Body of pancreas (tissue), 4 donors: ENCODE measurements around the gene CDK18. TPM values are rescaled to one million over a fixed set of nuclear protein-coding genes. Genes with fewer than 3 reads are reported as not detected.
A peak's percentile ranks its signal among the peaks of the same experiment; 100 is the strongest.

Source experiments
- ATAC-seq: fragments of 150-250 bp; one replicate; pipeline ENCODE4 v1.9.1; 2016
- DNase-seq, 4 donors: peaks; one replicate each; pipeline ENCODE4 v3.0.0-alpha.2; 2019
- H3K27ac ChIP-seq, 4 donors: fragments of 200-600 bp; sonication (generic); 1 replicate in 3 of 4; 2 replicates in 1 of 4; pipeline versions ENCODE4 v1.5.1 to v1.6.1; 2016 to 2019; ENCODE audit warnings: mild to moderate bottlenecking in 1 of 4, mixed read lengths in 1 of 4, moderate library complexity in 1 of 4
- H3K27me3 ChIP-seq, 2 donors: fragments of 200-600 bp; sonication (generic); one replicate each; pipeline ENCODE4 v1.6.0; 2016; ENCODE audit warnings: mild to moderate bottlenecking in 1 of 2
- H3K36me3 ChIP-seq, 2 donors: fragments of 200-600 bp; sonication (generic); replicated peaks in 1 of 2; 2 replicates each; pipeline ENCODE4 v1.5.1; 2016; ENCODE audit warnings: low read depth in 2 of 2; ENCODE audit not compliant: insufficient read depth in 1 of 2
- H3K4me1 ChIP-seq: fragments of 200-600 bp; sonication (generic); one replicate; pipeline ENCODE4 v1.6.0; 2016
- H3K4me3 ChIP-seq, 2 donors: fragments of 200-600 bp; sonication (generic); 1 replicate in 1 of 2; 2 replicates in 1 of 2; pipeline ENCODE4 v1.5.1; 2016 to 2019
- H3K9me3 ChIP-seq, 3 donors: fragments of 200-600 bp; sonication (generic); 1 replicate in 2 of 3; 2 replicates in 1 of 3; pipeline ENCODE4 v1.5.1; 2016
- POLR2A ChIP-seq, 3 donors: fragments of 450-650 bp; IDR thresholded peaks; one replicate each; pipeline ENCODE4 v1.6.1; 2016; ENCODE audit warnings: antibody characterized with exemption in 3 of 3, mild to moderate bottlenecking in 2 of 3
- WGBS, 2 donors: methylation state at CpG; one replicate each; pipeline ENCODE4 v1.1.5; 2017; 5-methylcytosine and 5-hydroxymethylcytosine counted together
- intact Hi-C: fragments of 100-400 bp; cut with DNase I; formaldehyde crosslinking; loops from one replicate; pipeline ENCODE4 v1.15.1; 2023
- total RNA-seq, 2 donors: library from RNA; depleted of rRNA; stranded (reverse); fragments of >200 nt; gene quantifications; one replicate each; pipeline ENCODE4 v1.1.0, GENCODE V29; 2016
- TF ChIP-seq, protein P1 (sequence below), 7 experiments: fragments of 450-650 bp in 4 of 7; fragments of 200-600 bp in 3 of 7; sonication (generic) in 3 of 7; IDR thresholded peaks; one replicate each; pipeline ENCODE4 v1.5.1; 2016 to 2019; ENCODE audit warnings: antibody characterized with exemption in 7 of 7

CDK18 gene
- 10 to 100 TPM; 28.0 to 28.7 TPM for total RNA-seq

- ATAC-seq = peak; percentile 88
- 3 to 5% methylated on average over 35 to 40 of the region's 42 CpGs for WGBS, 2 donors
These were observed at the start of gene CDK18 for GRCh38 chr1:205504311-205505075. CDK18 (plus strand) TSS chr1:205504669; CDS start chr1:205523168, 18,499 bp downstream.

GRCh38 chr1:205454903-205455335 is 49.5 kb upstream of the CDK18 start:
- peaks cover 0 to 30% of the 10 kb centered on the region in 2 donors for H3K27me3 ChIP-seq
- no peak for DNase-seq

More at GRCh38 chr1:205504311-205505075, at the start of gene CDK18:
- DNase-seq = peak; percentile 89 to 95 (median 92)
- Histone ChIP-seq H3K4me1 (peaks cover 25% of the 10 kb centered on the region), H3K27ac (peak within 1 kb of the TSS; percentile 54 to 77 (median 69)), H3K27me3 (no peaks in the 10 kb centered on the region), H3K9me3 (no peaks in the 10 kb centered on the region), H3K4me3 (peak within 1 kb of the TSS; percentile 33 to 52), H3K36me3 (no peaks in the 10 kb centered on the region)
- intact Hi-C loops = no loop called here
- TF ChIP-seq POLR2A (IDR thresholded peaks at IDR 0.05) = peak; percentile 22 to 68 (median 64)
- TF ChIP-seq, protein P1, sequence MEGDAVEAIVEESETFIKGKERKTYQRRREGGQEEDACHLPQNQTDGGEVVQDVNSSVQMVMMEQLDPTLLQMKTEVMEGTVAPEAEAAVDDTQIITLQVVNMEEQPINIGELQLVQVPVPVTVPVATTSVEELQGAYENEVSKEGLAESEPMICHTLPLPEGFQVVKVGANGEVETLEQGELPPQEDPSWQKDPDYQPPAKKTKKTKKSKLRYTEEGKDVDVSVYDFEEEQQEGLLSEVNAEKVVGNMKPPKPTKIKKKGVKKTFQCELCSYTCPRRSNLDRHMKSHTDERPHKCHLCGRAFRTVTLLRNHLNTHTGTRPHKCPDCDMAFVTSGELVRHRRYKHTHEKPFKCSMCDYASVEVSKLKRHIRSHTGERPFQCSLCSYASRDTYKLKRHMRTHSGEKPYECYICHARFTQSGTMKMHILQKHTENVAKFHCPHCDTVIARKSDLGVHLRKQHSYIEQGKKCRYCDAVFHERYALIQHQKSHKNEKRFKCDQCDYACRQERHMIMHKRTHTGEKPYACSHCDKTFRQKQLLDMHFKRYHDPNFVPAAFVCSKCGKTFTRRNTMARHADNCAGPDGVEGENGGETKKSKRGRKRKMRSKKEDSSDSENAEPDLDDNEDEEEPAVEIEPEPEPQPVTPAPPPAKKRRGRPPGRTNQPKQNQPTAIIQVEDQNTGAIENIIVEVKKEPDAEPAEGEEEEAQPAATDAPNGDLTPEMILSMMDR (IDR thresholded peaks at IDR 0.05) = no peak

GRCh38 chr1:205455581-205456382 is 48.7 kb upstream of the CDK18 start, which contains the start of gene BLACAT1:
BLACAT1 (minus strand) TSS chr1:205456045.
- ATAC-seq = no peak
- no peak for DNase-seq
- Histone ChIP-seq H3K36me3 (no peaks in the 10 kb centered on the region), H3K27me3 (peaks cover 0 to 30% of the 10 kb centered on the region in 2 donors), H3K4me3 (no peak within 1 kb of the TSS), H3K9me3 (no peaks in the 10 kb centered on the region), H3K27ac (no peak within 1 kb of the TSS), H3K4me1 (peaks cover 19% of the 10 kb centered on the region)
- TF ChIP-seq, protein P1 (IDR thresholded peaks at IDR 0.05) = no peak
- no peak for TF ChIP-seq POLR2A (IDR thresholded peaks at IDR 0.05)
- intact Hi-C loops = no loop called here
- WGBS, 2 donors = 4% methylated on average over 47 to 53 of the region's 53 CpGs

More at GRCh38 chr1:205454903-205455335, 49.5 kb upstream of the CDK18 start:
- no peak for ATAC-seq
- Histone ChIP-seq H3K4me3 (no peak overlapping the region), H3K27ac (no peak overlapping the region), H3K9me3 (no peaks in the 10 kb centered on the region), H3K36me3 (no peaks in the 10 kb centered on the region), H3K4me1 (peaks cover 19% of the 10 kb centered on the region)
- 31 to 47% methylated on average over 6 of the region's 6 CpGs for WGBS, 2 donors
- intact Hi-C loops = no loop called here
- TF ChIP-seq POLR2A (IDR thresholded peaks at IDR 0.05) = no peak

DNA sequence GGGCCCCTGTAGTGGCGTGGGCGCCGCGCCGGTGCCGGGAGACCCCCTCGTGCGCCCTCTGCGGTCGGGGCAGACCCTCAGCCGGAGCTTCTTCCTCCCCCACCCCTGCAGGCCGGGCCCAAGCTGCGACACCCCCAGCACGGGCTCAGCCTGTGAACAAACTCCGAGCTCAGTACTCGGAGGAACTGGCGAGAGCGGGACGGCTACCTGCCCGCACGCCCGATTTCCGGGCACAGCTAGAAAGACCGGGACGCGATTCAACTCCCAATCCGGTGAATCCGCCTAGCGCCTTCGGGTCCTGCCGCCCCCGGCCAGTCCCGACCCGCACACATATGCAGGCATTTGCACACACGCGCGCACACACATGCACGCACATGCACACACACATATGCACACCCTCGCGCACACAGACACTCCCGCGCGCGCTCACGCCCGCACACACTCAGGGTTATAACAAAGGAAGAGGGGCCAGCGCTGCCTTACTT is 48.0 kb upstream of the CDK18 start:
- H3K4me3 ChIP-seq = no peak overlapping the region
- peaks cover 19% of the 10 kb centered on the region for H3K4me1 ChIP-seq
- peak; percentile 36 for ATAC-seq
- H3K27ac ChIP-seq = no peak overlapping the region
- WGBS, 2 donors = 0% methylated on average over 4 to 43 of the region's 47 CpGs
- no peaks in the 10 kb centered on the region for H3K9me3 ChIP-seq
- H3K36me3 ChIP-seq = no peaks in the 10 kb centered on the region
- intact Hi-C loops = no loop called here
- no peak for TF ChIP-seq POLR2A (IDR thresholded peaks at IDR 0.05)
- TF ChIP-seq, protein P1 (IDR thresholded peaks at IDR 0.05) = no peak
- H3K27me3 ChIP-seq = peaks cover 0 to 30% of the 10 kb centered on the region in 2 donors
- no peak for DNase-seq
